GM19467 (cell line): ENCODE measurements around the gene CLNK.
A peak's percentile ranks its signal among the peaks of the same experiment; 100 is the strongest.
"Not testable (repeated sequence)": the region's sequence is repeated elsewhere in the genome, so short reads cannot be mapped to it uniquely, and the experiment has no call there.

Experiments
- ATAC-seq: cut with Tn5 transposase; IDR thresholded peaks from one replicate; pipeline ENCODE4 v1.9.1; 2021; ENCODE audit warnings: mild to moderate bottlenecking, moderate library complexity; ENCODE audit not compliant: unreplicated experiment

The CLNK gene

DNA sequence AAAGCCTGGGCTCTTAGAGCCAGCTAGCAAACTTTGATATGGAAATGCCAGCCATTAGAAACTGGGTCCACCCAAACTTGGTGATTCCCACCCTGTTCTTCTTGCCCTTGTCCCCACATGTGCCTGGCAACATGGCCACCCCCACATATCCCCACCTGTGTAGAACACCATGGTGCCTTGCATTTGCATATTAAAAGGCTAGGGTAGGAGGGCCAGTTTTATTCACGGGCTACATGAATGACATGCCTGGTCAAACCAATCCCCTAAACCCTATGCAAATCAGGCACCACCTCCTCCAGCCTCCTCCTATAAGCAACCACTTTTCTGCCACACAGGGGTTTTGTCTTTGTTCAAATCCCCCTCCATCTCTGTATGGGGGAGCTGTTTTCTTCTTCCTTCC lies 104.9 kb downstream of the CLNK start:
- no peak for ATAC-seq

DNA sequence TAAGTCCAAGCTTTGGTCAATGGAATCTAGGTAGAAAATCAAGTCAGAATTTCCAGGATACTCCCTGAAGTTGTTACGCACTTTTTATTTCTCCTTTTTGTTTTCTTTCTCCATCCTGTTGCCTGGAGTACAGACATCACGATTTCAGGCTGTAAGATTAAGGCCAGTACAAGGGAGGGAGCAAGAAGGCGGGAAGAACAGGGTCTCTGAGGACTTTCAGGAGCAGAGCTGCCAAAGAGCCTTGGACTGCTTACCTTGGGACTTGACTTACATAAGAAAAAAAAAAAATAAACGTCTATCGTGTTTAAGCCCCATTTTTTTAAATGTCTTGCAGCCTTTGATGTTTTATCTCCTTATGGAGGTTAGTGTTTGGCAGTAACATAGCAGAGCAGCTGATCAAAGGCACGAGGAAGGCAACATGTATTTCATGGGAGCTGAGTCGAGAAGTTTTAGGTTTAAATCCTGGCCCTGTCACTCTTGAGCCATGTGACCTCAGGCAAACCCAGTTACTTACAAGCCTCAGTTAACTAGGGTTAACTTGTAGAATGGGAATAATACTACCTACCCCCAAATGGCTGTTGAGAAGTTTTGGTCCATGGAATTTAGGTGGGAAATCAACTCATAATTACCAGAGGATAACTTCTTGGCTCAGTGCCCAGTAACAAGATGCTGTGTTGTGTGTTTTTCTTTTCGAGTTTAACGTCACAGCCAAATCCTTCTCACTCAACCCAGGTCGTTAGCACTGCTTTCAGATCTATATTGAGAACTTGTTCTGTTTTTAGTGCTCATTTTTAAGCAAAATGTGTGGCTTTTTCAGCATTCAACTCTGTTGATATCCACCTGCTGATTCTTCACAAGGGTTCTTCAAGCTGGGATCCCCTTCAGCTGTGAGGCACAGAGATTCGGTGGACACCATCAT lies 106.8 kb downstream of the CLNK start:
- no peak for ATAC-seq

DNA sequence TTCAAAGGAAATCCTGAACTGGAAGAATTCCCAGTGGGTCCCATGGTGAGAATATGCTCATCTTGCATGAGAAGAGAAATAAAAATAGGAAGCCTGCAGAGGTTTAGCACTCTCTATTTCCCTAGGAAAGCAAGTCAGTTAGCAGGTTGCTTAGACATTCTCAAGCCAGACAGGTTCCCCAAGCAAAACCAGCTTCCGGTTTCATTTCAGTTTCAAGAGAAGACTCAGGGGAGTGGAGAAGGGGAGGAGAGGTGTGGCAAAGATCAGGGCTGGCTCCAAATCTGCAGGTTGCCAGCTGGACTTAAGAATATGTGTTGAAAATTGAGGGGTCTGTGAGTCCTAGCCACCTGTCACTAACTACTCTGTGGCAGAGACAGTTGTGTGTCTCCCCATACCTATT lies 107.5 kb downstream of the CLNK start:
- no peak for ATAC-seq

DNA sequence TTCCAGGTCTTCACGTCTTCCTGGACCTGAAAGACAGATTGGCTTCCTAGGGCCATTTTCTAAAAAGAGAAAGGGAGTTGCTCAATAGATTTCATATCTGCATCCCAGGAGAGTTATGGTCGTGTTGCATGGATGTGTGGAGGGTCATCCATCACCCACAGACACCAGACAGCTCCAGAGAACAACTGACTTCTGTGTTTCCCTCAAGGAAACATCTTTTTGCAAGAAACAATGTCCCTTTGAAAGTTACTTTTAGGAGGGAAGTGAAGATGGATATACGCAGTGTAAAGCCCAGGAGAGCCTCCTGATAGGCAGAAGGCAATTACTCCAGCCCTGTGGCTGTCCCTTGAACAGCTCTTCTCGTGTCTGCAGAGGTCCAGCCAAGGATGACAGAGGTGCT lies 108.3 kb downstream of the CLNK start:
- ATAC-seq, result no peak

DNA sequence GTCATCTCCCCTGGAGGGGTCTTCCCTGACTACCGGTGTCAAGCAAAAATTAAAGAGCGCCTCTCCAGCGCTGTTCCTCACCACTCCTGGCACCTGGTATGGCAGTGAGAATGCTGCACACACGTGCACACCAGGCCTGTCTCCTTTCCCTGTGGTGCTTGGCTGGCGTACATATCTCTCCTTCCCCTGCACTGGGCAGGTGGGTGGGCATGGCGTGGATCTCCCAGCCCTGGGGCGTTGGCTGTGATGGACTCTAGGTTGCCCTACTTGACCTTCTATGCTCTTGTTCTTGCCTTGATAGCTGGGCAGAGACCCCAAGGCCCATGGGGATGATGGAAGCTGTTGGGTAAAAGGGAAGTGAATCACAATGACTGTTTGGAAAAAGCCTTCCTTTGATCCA lies 109.2 kb downstream of the CLNK start:
- no peak for ATAC-seq

DNA sequence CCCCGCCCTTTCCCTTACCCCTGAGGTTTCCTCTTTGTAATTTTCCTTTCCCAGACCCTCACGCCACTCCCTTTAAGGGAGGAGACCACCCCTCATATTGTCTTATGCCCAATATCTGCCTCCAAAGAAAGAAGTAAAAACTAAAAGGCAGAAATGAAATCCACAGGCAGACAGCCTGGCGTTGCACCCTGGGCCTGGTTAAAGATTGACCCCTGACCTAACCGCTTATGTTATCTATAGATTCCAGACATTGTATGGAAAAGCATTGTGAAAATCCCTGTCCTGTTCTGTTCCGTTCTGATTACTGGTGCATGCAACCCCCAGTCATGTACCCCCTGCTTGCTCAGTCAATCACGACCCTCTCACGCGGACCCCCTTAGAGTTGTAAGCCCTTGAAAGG lies 110.0 kb downstream of the CLNK start:
- not testable (repeated sequence) for ATAC-seq

DNA sequence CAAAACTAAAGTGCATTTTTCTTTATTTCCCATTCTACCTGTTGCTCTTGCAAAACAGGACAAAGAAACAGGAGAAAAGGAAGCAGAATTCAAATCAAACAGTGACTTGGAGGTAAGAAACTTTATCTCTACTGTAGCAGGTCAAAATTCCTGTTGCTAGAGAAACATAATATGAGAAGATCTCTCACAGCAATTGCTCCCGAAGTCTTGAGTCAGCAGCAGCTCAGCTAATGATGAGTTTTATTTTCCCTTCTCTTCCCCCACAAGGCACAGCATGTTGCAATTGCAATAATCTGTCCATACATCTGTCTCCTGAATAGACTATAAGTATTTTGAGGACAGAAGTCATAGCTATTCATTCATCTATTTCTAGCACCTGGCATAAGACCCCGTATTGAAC lies 112.7 kb downstream of the CLNK start:
- ATAC-seq, result no peak

DNA sequence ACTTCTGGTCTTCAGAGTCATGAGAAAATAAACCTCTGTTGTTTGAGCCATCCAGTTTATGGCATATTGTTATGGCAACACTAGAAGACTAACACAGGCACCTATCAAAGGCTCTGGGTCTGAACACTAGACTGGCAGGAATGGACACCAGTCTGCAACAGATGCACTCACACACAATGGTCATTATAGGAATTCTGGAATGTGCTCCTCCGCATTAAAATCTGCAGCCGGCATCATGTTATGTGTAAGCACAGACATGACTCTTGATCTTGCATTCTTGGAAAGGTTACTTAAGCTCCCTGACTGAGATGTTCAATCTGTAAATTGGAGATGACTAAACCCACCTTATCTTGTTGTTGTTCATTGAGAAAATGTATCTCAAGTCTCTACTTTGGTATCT lies 115.1 kb downstream of the CLNK start:
- no peak for ATAC-seq

DNA sequence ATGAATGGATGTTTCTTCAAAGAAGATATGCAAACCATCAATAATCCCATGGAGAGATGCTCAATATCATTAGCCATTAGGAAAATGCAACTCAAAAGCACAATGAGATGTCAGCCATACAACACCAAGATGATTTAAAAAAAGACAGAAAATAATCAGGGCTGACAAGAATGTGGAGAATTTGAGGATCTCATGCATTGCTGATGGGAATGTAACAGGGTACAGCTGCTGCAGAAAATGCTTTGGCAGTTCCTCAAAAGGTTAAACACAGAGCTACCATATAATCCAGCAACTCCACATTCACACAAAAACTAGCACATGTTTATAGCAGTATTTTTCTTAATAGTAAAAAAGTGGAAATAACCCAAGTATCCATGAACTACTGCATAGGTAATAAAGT lies 116.8 kb downstream of the CLNK start:
- no peak for ATAC-seq

DNA sequence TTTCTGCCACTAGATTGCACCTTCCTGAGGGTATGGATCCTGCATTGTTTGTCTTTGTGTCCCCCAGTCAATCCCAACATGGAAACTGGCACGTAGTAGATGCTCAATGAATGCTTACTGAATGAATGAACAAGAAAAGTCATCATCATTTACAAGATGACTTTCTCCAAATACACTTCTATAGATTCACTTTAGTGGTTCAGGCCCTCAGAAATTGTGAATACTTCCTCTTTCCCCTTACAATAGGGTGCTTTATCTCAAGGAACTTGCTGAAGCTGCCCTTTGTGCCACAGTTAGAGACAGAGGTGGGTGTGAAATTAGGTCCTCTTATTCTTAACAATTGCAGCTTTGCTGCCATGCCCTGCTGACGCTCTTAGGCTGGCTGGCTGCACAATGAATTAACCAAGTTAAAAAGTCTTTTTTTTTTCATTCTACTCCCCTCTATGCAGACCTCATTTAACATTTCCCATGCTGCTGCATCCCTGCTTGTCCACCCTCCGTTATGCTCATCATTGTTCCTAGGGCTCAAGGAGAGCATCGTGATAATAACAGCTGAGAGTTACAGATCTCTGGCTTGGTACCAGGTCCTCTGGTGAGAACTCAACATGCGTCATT lies 119.3 kb downstream of the CLNK start:
- ATAC-seq, result no peak

DNA sequence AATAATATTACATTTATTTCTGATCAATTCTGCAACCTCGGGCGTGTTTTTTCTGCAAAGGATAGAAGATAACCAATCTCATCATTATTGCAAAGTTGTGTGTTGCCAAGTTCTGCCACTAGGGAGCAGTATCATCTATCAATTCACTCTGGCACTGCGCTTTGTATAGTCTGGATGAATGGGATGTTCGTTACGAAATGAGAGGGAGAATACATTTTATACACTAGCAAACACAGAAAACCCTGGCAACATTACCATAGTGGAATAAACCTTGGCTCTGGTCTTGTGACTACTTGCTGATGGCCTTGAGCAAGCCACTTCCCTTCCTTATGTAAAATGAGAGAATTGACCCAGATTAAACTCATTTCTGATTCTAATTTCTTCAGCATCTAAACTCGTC lies 129.9 kb downstream of the CLNK start:
- peak; percentile 66 for ATAC-seq

DNA sequence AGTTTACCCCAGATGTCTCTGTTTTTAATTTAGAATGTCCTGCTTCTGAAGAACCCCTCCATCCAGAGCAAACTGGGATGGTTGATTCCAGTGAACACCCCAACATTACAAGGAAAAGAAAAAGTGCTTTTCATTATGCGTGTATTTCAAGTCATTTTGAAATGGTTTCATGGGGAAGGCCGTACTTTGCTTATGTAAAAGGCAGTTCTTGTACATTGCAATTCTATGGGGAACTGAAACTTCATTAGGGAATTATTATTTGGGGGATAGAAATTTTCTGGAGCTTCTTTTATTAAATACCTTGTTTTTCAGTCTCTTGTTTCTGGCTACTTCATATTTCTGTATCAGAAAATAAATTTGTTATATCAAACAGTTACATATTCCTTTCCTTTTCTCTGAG lies 130.4 kb downstream of the CLNK start:
- no peak for ATAC-seq

DNA sequence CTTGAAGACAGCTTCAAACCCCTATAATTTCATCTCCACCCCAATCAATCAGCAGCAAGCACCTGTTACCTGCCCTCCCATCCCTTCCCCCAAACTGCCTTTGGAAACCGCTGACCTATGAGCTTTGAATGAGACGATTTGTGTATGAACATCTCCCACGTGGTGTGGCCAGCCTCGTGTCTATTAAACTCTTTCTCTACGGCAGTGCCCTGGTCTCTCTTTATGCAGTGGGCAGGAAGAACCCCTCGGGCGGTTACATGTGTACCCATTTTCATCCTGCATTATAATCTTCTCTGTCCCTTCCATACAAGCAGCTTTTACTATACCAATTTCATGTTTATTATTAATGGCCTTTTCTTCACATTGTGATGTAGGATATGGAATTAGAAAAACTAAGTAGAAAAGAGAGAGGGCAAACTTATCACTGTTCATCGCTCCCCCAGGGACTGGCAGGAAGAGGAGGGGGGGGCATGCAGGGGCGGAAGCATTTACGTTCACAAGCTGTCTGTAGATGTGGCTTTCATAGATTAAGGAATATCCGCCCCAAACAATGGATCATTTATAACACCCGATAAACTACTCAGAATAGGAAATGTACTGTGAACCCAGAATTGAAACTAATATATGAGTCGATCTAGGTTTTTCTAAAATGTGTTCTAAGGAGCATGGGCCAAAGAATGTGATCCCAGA lies 131.8 kb downstream of the CLNK start:
- ATAC-seq, result no peak

DNA sequence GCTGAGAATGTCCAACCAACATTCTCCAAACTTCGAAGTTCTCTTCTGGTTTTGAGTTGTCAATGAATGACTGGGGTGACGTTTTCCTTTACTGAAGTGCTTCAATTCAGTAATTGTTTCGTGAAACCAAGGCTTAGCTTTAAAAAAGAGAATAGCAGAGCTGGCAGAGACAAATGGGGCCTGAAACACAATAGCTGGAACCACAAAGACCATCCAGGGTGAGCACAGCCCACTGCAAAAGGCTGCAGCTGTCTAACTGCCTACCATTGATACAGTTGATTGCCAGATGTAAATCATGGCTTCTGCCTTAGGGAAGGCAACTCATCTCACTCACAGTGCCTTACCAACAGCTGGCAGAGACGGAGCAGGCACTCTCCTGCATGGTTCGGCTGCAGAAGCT lies 148.7 kb downstream of the CLNK start:
- no peak for ATAC-seq

DNA sequence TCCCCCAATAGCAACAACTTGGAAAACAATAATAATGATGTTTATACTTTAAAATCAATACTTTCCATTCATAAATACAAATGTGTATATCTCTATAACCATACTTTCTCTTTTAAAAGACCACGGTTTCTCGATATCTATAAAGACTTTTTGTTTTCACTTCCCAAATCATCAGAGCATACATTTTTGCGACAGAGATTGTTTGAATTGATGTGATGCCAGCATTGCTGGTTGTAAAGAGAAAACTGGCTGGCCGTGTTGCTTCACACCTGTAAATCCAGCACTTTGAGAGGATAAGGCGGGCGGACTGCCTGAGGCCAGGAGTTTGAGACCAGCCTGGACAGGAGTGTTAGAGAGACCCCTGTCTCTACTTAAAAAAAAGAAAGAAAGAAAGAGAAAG lies 149.7 kb downstream of the CLNK start:
- ATAC-seq, result no peak

DNA sequence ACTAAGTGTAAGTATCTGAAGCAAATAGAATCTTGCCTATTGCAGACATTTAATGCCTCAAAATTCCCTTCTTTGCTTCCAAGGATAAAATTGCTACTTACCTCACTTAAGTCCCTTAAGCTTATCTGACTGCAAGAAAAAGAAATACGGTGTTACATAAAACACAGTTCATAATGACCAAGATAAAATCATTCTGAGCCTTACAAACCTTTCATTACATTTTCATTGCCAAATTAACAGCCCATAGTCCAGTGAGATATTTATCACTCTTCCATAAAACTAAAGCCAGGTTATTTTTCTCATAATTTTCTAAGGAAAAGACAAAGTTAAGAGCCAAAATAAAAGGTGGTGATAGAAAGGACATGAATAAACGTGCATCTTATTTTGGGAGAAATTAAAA lies 152.4 kb downstream of the CLNK start:
- ATAC-seq, result no peak

DNA sequence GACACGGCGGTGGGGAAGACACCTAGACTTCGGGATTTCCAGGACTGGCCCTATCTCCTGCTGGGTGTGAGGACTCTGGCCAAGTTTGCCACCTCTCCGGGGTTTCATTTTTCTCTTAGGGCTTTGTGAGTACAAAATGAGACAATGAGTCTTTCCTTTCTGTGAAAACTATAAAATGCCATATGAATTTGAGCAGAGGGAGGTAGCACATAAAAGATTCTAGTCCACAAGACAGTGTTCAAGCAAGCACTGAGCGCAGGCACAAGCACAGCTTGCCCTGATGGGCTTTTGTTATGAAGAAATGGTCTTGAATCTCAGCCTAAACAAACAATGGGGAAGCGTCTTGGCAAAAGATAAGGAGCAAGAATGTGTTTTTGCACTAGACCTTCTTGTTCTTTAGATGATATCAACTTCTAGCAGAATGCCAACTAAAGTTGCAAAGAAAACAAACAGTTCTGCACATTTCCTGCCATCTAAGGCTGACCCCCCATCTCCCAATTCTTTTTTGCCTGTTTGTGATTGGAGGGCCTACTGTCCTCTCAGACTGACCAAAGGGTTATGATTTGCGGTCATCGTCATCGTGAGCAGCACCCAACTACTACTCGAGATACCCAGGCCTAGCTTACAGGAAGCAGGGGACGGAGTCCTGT lies 154.3 kb downstream of the CLNK start:
- ATAC-seq, result no peak

DNA sequence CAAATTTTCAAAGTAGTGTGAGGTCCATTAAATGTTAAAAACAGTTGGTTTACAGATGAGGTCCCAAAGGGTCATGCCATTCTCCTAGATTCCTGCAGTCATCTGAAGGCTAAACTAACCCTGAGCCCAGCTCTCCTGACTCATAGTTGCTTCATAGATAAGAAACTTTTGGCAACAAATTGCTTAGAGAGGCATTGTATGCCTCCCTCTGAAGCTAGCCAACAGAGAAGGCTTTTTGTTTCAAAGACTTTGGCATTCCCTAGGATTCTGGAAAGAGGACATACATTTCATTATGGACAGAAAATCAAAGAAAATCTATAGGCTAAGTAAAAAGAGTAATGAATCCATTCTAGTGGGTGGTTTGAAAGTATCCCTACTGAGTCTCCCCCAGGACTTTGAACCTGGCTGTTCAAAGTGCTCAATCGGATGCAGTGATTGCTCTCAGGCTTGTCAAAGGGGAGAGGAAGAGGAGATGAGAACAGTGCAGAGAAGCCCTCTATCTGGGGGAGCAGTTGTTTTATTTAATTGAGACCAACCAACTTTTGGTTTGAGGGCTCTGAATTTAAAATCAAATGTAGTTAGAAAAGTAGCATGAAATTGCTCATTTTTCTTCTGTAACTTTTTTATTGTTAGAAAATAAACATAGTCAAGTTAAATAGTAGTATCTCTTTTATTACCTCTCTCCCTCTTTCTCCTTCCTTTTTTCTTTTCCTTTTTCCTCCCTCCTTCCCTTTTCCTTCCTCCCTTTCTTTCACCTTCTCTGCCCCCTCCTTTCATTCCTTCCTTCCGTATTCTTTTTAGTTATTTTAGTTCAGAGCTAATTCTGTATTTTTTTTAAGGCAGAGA lies 155.1 kb downstream of the CLNK start:
- ATAC-seq, result no peak

DNA sequence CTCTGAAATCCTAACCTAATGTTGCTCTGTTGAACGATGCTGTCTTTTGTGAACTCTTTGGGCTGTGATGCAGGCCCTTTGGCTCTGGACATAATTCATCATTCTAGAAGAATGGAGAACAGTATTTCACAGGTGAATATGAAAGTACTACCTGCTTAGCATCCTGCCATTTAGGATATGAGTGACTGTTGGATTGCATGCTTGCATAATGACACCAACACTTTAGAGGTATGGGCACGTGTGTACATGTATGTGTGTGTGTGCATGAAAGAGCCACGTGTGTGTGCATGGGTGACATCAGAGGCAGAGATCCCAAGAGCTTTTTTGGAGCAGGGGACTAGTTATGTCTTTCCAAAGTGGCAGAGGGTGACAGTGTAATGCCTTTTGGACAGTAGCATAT lies 157.1 kb downstream of the CLNK start:
- no peak for ATAC-seq

DNA sequence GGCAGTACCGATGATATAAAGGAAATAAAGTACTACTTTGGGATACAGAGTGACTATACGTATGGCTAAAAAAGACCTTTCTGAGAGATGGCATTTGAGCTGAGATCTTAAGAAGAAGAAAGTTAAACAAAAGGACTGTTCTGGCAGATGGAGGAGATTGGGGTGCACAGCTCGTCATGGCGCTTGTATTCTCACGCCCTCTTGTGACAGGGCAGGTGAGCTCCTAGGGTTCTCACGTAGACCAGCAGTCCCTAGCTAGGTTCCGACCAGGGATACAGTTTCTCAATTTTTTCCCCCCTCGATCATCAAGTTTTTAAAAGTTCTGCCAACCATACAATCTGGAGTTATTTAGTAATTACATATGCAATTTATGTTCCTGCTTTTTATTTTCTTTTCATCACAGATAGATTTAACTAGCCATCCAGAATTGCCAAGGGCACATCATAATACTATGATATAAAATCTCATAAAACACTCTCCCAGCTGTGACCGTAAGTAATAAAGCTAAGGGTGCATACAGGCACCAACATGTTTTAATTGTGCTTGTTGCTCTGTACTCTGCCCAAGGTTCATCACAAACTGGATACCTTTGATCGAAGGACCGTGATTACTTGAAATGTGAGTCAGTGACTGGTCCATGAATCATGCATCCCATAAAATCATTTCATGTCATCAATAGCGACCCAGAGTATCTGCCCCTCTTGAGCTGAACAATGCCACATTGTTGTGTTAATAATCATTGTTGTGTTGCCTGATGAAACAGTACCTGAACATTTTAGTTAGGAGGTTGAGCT lies 157.9 kb downstream of the CLNK start:
- no peak for ATAC-seq
